Vagina (tissue), 2 donors: ENCODE data around the gene CNGA4. TPM values are rescaled to one million over a fixed set of nuclear protein-coding genes. Genes with fewer than 3 reads are reported as not detected.

Experiments used
- DNase-seq, 2 donors: peaks; one replicate each; pipeline ENCODE4 v3.0.0-alpha.2; 2017; ENCODE audit errors: extremely low spot score in 2 of 2
- H3K27ac ChIP-seq: fragments of 200-600 bp; sonication (generic); one replicate; pipeline ENCODE4 v1.5.1; 2019
- H3K27me3 ChIP-seq: fragments of 200-600 bp; sonication (generic); one replicate; pipeline ENCODE4 v1.5.1; 2019
- H3K36me3 ChIP-seq, 2 donors: fragments of 200-600 bp; sonication (generic); one replicate each; pipeline ENCODE4 v1.5.1; 2017 to 2019
- H3K4me1 ChIP-seq: fragments of 200-600 bp; sonication (generic); one replicate; pipeline ENCODE4 v1.5.1; 2019
- H3K4me3 ChIP-seq, 2 donors: fragments of 200-600 bp; sonication (generic); 1 replicate in 1 of 2; 2 replicates in 1 of 2; pipeline ENCODE4 v1.5.1; 2016 to 2019
- H3K9me3 ChIP-seq: fragments of 200-600 bp; sonication (generic); one replicate; pipeline ENCODE4 v1.5.1; 2019
- POLR2A ChIP-seq, 2 donors: fragments of 450-650 bp; IDR thresholded peaks; one replicate each; pipeline ENCODE4 v1.6.1; 2017; ENCODE audit warnings: antibody characterized with exemption in 2 of 2, mild to moderate bottlenecking in 2 of 2, moderate library complexity in 2 of 2
- POLR2AphosphoS5 ChIP-seq, 2 donors: sonication (generic); formaldehyde crosslinking; IDR thresholded peaks; one replicate each; pipeline ENCODE4 v1.9.0; 2017; ENCODE audit warnings: antibody characterized with exemption in 2 of 2, mild to moderate bottlenecking in 2 of 2, low read depth in 1 of 2; ENCODE audit not compliant: insufficient read depth in 1 of 2
- intact Hi-C: fragments of 100-400 bp; cut with DNase I; formaldehyde crosslinking; loops from one replicate; pipeline ENCODE4 v1.15.1; 2023
- total RNA-seq: library from RNA; depleted of rRNA; stranded (reverse); fragments of >200 nt; gene quantifications from one replicate; pipeline ENCODE4 v1.2.3, GENCODE V29; 2016
- TF ChIP-seq, protein P1 (sequence below), 3 experiments: fragments of 450-650 bp in 2 of 3; fragments of 200-600 bp in 1 of 3; sonication (generic) in 1 of 3; IDR thresholded peaks; one replicate each; pipeline ENCODE4 v1.5.1; 2017 to 2019; ENCODE audit warnings: antibody characterized with exemption in 3 of 3, mild to moderate bottlenecking in 2 of 3, moderate library complexity in 2 of 3

Gene CNGA4
- total RNA-seq, 1 donor from 2014 or later, result not detected

DNA sequence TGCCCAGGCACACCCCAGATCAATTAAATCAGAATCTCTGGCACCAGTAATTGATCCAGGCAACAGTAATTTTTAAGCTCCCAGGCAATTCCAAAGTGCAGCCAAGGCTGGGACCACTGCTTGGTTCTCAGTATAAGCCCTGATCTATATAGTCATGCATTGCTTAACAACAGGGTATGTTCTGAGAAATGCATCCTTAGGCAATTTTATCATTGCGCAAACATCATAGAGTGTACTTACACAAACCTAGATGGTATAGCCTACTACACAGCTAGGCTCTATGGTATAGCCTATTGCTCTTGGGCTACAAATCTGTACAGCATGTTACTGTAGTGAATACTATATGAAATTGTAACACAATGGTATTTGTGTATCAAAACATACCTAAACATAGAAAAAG is 34.2 kb upstream of the CNGA4 start:
- Histone ChIP-seq H3K27ac (no peak overlapping the region), H3K4me1 (no peaks in the 10 kb centered on the region), H3K36me3 (peaks cover 0 to 7% of the 10 kb centered on the region in 2 donors), H3K9me3 (no peaks in the 10 kb centered on the region), H3K4me3 (no peak overlapping the region), H3K27me3 (no peaks in the 10 kb centered on the region)
- DNase-seq, result no peak
- intact Hi-C loops, result no loop called here
- TF ChIP-seq POLR2AphosphoS5 (IDR thresholded peaks at IDR 0.05; ENCODE audit: insufficient read depth in 1 of 2, low read depth in 1 of 2) (no peak), POLR2A (IDR thresholded peaks at IDR 0.05) (no peak)
- TF ChIP-seq, protein P1, sequence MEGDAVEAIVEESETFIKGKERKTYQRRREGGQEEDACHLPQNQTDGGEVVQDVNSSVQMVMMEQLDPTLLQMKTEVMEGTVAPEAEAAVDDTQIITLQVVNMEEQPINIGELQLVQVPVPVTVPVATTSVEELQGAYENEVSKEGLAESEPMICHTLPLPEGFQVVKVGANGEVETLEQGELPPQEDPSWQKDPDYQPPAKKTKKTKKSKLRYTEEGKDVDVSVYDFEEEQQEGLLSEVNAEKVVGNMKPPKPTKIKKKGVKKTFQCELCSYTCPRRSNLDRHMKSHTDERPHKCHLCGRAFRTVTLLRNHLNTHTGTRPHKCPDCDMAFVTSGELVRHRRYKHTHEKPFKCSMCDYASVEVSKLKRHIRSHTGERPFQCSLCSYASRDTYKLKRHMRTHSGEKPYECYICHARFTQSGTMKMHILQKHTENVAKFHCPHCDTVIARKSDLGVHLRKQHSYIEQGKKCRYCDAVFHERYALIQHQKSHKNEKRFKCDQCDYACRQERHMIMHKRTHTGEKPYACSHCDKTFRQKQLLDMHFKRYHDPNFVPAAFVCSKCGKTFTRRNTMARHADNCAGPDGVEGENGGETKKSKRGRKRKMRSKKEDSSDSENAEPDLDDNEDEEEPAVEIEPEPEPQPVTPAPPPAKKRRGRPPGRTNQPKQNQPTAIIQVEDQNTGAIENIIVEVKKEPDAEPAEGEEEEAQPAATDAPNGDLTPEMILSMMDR (IDR thresholded peaks at IDR 0.05), result no peak

DNA sequence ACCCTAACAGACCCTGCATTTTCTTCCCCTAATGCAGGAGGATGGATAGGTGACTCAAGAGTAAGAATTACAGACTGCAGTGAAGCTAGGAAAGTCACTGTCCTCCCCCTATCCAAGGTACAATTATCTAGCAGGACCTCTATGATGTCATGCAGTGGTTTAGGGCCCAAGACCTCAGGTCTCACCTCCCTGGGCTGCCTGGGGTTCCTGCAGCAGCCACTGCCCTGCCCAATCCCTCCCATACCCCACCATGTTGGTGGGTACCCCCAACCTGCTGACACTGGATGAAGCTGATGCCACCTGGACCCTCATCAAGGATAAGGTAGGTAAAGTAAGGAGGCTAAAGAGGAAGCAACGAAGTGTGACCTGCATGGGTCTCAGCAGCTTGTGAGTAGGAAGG is 33.5 kb upstream of the CNGA4 start, which contains the start of gene C11orf42:
TSS of gene C11orf42 (plus strand) at position 192 of the 400 bp plus-strand sequence. CDS start at position 251, 59 bp downstream.
- TF ChIP-seq POLR2AphosphoS5 (IDR thresholded peaks at IDR 0.05; ENCODE audit: insufficient read depth in 1 of 2, low read depth in 1 of 2) (no peak), POLR2A (IDR thresholded peaks at IDR 0.05) (no peak)
- TF ChIP-seq, protein P1 (IDR thresholded peaks at IDR 0.05), result no peak
- Histone ChIP-seq H3K4me1 (no peaks in the 10 kb centered on the region), H3K9me3 (no peaks in the 10 kb centered on the region), H3K27me3 (no peaks in the 10 kb centered on the region), H3K4me3 (no peak within 1 kb of the TSS), H3K36me3 (peaks cover 0 to 13% of the 10 kb centered on the region in 2 donors), H3K27ac (no peak within 1 kb of the TSS)
- no peak for DNase-seq
- intact Hi-C loops, result no loop called here

DNA sequence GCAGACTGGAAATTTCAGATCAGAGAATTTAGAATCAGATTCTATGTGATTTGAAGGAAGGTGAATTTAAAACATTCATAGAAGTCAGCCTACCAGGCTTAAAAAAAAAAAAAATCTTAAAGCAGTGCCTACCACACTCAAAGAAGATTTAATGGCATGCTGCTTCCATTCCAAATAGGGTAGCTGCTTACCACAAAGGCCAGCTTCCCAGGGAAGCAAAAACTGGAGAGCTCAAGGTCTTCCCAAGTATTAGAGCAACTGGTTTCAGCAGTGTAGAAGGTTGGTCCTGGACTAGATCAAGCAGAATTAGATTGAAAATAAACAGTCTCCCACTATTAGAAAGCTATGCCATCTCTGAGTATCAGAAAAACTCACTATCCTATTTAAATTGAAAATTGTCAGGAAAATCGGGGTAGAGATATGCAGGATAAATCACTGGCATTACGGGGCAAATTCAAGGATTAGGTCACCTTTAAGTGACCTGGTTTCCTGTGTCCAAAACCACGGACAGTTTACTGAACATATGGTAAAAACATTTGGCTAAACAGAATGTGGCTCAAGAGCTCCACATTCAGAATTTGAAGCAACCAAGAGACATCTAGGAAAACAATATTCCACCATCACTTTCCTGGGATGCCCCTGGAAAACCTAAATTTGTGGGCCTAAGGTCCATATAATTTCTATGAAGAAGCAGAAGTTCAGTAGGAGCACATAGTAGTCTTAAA is 32.3 kb upstream of the CNGA4 start:
- intact Hi-C loops, result no loop called here

DNA sequence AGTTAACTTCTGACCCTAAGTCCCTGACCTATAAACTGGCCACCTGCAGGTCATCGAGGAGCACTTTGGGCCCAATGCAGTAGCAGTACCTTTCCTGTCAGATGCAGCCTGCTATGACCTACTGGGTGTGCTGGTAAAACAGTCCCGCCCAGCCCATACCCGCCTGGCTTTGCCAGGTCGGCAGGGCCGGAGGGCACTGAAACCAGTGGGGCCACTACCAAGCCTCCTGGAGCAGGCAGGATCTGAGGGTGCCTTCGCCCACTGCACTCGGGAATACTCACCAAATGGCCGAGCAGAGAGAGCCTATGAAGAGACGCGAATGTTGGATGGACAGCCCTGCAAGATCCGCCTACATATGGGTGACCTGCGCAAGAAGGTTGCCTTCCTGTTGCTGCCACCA is 29.1 kb upstream of the CNGA4 start:
- H3K9me3 ChIP-seq, result no peaks in the 10 kb centered on the region
- TF ChIP-seq, protein P1 (IDR thresholded peaks at IDR 0.05), result no peak
- TF ChIP-seq POLR2A (IDR thresholded peaks at IDR 0.05) (no peak), POLR2AphosphoS5 (IDR thresholded peaks at IDR 0.05; ENCODE audit: insufficient read depth in 1 of 2, low read depth in 1 of 2) (no peak)
- no peak overlapping the region for H3K27ac ChIP-seq
- peaks cover 0 to 40% of the 10 kb centered on the region in 2 donors for H3K36me3 ChIP-seq
- no peaks in the 10 kb centered on the region for H3K27me3 ChIP-seq
- intact Hi-C loops, result no loop called here
- no peaks in the 10 kb centered on the region for H3K4me1 ChIP-seq
- no peak for DNase-seq
- H3K4me3 ChIP-seq, result no peak overlapping the region

More for the DNA sequence above, 32.3 kb upstream of the CNGA4 start:
- H3K27ac ChIP-seq, result no peak overlapping the region
- peaks cover 0 to 26% of the 10 kb centered on the region in 2 donors for H3K36me3 ChIP-seq
- no peaks in the 10 kb centered on the region for H3K4me1 ChIP-seq
- TF ChIP-seq, protein P1 (IDR thresholded peaks at IDR 0.05), result no peak
- TF ChIP-seq POLR2A (IDR thresholded peaks at IDR 0.05), result no peak
- no peak overlapping the region for H3K4me3 ChIP-seq
- DNase-seq, result no peak
- no peaks in the 10 kb centered on the region for H3K9me3 ChIP-seq
- no peaks in the 10 kb centered on the region for H3K27me3 ChIP-seq

DNA sequence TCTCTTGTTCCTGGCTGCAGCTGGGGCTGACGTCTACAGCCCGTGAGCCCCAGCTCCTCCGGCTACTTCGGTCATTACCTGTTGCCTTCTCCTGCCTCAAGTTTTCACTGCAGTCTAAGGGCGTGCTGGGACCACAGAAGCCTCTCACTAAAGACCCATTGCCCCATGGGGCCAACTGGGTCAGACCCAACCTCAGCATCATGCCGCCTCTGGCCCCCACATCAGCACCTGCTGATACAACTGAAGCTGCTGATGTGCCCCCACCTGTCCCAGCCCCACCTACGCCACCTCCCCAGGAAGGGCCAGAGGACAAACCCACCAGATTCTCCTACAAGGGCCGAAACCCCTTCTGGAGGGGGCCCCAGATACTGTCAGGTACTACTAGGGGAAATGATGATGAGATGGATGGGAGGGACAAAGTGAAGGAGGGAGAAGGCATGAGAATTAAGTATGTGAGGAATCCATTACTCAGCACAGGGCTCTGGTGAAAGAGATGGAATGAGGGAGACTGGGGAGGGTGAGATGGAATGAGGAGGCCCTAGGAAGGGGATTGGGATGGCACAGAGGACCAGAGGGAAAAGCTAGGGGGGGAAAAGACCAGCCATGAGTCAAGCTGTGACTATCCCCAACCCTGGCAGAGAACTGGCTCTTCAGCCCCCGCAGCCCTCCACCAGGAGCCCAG is 28.5 kb upstream of the CNGA4 start:
- Histone ChIP-seq H3K4me1 (no peaks in the 10 kb centered on the region), H3K4me3 (no peak overlapping the region), H3K36me3 (peaks cover 0 to 41% of the 10 kb centered on the region in 2 donors), H3K27me3 (no peaks in the 10 kb centered on the region), H3K27ac (no peak overlapping the region), H3K9me3 (no peaks in the 10 kb centered on the region)
- DNase-seq, result no peak
- intact Hi-C loops, result no loop called here
- TF ChIP-seq, protein P1 (IDR thresholded peaks at IDR 0.05), result no peak
- no peak for TF ChIP-seq POLR2AphosphoS5 (IDR thresholded peaks at IDR 0.05; ENCODE audit: insufficient read depth in 1 of 2, low read depth in 1 of 2)
- TF ChIP-seq POLR2A (IDR thresholded peaks at IDR 0.05), result no peak
